ENCODE results near the gene GTF2F2. TPM values are rescaled to one million over a fixed set of nuclear protein-coding genes. Genes with fewer than 3 reads are reported as not detected.

Gene GTF2F2
- total RNA-seq, 1 experiment from 2014 or later: 40.1 TPM

DNA sequence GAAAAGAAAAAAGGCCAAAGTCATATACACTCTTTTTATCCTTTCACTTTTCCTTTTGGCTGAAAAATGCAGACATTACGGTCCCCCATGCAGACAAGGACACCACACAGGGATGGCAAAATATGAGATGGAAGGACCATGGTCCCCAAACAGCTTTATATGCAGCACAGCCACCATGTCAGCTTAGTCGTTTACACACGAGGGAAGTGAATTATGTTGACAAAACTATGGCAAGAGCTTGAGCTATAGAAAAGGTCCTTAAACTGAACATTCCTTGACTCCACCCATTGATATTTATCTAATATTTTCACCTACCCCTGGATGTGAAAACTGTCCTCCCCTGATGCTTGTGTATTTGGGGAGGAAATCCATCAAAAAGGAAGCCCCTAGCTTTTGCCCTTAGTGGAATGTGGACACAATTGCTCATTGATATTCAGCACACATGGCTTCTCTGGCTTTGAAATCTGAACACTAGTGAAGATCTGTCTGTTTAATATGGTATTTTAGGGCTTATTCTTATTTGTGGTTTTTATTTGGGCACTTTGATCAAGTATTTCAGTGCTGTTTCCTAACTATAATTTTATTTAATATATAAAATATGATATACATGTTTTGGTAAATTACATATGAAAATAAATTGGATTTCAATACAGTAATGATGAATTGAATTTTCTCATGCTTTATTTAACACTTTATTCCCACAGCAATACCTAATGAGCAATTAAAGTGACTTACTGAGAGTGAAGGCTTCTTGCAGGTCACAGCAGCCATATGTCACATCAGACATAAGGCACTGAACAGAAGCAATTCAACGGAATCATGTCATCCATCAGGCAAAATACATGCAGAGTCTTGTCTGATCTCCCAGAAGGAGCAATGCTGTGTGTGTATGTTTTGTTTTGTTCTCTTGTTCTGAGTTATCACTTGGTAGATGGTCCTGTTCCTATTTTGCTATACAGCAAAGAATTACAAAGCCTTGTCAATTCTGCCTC is 6.8 kb upstream of the GTF2F2 start:
- no peak for DNase-seq (ENCODE audit: low read depth, low spot score)
- no peak overlapping the region for H2AFZ ChIP-seq (ENCODE audit: low read depth, low read length, poor library complexity, severe bottlenecking)
- no peak overlapping the region for H3K9ac ChIP-seq (ENCODE audit: low read length)
- no peak overlapping the region for H3K4me2 ChIP-seq (ENCODE audit: low read length)
- no peak overlapping the region for H3K27ac ChIP-seq (ENCODE audit: low read depth, low read length)
- no peaks in the 10 kb centered on the region for H3K27me3 ChIP-seq (ENCODE audit: insufficient read depth, low read length)
- H3K4me3 ChIP-seq (replicated peaks in 1 of 2; ENCODE audit: low read depth in 1 of 2, low read length in 2 of 2): no peak overlapping the region
- no peak for TF ChIP-seq EGR1 (IDR thresholded peaks at IDR 0.05; ENCODE audit: low read depth)
- no peak for TF ChIP-seq SRF (IDR thresholded peaks at IDR 0.05; ENCODE audit: low read depth)
- no peak for TF ChIP-seq ZFX (IDR thresholded peaks at IDR 0.05)
- no peak for TF ChIP-seq ELF1 (IDR thresholded peaks at IDR 0.05; ENCODE audit: borderline replicate concordance, low read depth)
- TF ChIP-seq ZNF274 (IDR thresholded peaks at IDR 0.05; ENCODE audit: low read depth, low read length): no peak
- no peak for TF ChIP-seq TCF7L2 (IDR thresholded peaks at IDR 0.05; ENCODE audit: borderline replicate concordance, extremely low read depth, insufficient read depth, insufficient read length)
- TF ChIP-seq, protein P1, sequence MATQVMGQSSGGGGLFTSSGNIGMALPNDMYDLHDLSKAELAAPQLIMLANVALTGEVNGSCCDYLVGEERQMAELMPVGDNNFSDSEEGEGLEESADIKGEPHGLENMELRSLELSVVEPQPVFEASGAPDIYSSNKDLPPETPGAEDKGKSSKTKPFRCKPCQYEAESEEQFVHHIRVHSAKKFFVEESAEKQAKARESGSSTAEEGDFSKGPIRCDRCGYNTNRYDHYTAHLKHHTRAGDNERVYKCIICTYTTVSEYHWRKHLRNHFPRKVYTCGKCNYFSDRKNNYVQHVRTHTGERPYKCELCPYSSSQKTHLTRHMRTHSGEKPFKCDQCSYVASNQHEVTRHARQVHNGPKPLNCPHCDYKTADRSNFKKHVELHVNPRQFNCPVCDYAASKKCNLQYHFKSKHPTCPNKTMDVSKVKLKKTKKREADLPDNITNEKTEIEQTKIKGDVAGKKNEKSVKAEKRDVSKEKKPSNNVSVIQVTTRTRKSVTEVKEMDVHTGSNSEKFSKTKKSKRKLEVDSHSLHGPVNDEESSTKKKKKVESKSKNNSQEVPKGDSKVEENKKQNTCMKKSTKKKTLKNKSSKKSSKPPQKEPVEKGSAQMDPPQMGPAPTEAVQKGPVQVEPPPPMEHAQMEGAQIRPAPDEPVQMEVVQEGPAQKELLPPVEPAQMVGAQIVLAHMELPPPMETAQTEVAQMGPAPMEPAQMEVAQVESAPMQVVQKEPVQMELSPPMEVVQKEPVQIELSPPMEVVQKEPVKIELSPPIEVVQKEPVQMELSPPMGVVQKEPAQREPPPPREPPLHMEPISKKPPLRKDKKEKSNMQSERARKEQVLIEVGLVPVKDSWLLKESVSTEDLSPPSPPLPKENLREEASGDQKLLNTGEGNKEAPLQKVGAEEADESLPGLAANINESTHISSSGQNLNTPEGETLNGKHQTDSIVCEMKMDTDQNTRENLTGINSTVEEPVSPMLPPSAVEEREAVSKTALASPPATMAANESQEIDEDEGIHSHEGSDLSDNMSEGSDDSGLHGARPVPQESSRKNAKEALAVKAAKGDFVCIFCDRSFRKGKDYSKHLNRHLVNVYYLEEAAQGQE (IDR thresholded peaks at IDR 0.05; ENCODE audit: low read depth): no peak
- TF ChIP-seq, protein P2, sequence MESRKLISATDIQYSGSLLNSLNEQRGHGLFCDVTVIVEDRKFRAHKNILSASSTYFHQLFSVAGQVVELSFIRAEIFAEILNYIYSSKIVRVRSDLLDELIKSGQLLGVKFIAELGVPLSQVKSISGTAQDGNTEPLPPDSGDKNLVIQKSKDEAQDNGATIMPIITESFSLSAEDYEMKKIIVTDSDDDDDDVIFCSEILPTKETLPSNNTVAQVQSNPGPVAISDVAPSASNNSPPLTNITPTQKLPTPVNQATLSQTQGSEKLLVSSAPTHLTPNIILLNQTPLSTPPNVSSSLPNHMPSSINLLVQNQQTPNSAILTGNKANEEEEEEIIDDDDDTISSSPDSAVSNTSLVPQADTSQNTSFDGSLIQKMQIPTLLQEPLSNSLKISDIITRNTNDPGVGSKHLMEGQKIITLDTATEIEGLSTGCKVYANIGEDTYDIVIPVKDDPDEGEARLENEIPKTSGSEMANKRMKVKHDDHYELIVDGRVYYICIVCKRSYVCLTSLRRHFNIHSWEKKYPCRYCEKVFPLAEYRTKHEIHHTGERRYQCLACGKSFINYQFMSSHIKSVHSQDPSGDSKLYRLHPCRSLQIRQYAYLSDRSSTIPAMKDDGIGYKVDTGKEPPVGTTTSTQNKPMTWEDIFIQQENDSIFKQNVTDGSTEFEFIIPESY (IDR thresholded peaks at IDR 0.05; ENCODE audit: extremely low read depth, insufficient replicate concordance, low read length): no peak
- TF ChIP-seq JUND (IDR thresholded peaks at IDR 0.05): no peak
- TF ChIP-seq POLR2A (IDR thresholded peaks at IDR 0.05; ENCODE audit: borderline replicate concordance, extremely low read depth, insufficient read depth, insufficient read length): no peak
- no peak for TF ChIP-seq FOSL1 (IDR thresholded peaks at IDR 0.05; ENCODE audit: low read depth)
- TF ChIP-seq, protein P3, sequence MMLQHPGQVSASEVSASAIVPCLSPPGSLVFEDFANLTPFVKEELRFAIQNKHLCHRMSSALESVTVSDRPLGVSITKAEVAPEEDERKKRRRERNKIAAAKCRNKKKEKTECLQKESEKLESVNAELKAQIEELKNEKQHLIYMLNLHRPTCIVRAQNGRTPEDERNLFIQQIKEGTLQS (IDR thresholded peaks at IDR 0.05): no peak
- TF ChIP-seq YY1 (IDR thresholded peaks at IDR 0.05; ENCODE audit: extremely low read depth, insufficient replicate concordance, low read depth, low read length): no peak
- TF ChIP-seq, protein P4, sequence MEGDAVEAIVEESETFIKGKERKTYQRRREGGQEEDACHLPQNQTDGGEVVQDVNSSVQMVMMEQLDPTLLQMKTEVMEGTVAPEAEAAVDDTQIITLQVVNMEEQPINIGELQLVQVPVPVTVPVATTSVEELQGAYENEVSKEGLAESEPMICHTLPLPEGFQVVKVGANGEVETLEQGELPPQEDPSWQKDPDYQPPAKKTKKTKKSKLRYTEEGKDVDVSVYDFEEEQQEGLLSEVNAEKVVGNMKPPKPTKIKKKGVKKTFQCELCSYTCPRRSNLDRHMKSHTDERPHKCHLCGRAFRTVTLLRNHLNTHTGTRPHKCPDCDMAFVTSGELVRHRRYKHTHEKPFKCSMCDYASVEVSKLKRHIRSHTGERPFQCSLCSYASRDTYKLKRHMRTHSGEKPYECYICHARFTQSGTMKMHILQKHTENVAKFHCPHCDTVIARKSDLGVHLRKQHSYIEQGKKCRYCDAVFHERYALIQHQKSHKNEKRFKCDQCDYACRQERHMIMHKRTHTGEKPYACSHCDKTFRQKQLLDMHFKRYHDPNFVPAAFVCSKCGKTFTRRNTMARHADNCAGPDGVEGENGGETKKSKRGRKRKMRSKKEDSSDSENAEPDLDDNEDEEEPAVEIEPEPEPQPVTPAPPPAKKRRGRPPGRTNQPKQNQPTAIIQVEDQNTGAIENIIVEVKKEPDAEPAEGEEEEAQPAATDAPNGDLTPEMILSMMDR (IDR thresholded peaks at IDR 0.05 in 2 of 3, conservative IDR thresholded peaks at IDR 0.05 in 1 of 3; ENCODE audit: borderline replicate concordance in 1 of 3, insufficient read depth in 1 of 3, low read depth in 2 of 3, low read length in 2 of 3): no peak
- no peak for TF ChIP-seq SP1 (IDR thresholded peaks at IDR 0.05; ENCODE audit: low read depth)
- no peak for TF ChIP-seq POLR2AphosphoS5 (IDR thresholded peaks at IDR 0.05; ENCODE audit: low read depth, low read length)
- no peak for TF ChIP-seq EZH2 (IDR thresholded peaks at IDR 0.05)
- no peak for TF ChIP-seq CBX3 (IDR thresholded peaks at IDR 0.05; ENCODE audit: low read depth)
- ChIA-PET POLR2A (no interaction called here), RAD21 (ENCODE audit: low non-redundant PET in 1 of 2, low total read pairs in 2 of 2, uncharacterized antibody in 2 of 2, unreplicated experiment in 2 of 2) (no interaction called here), CTCF (interaction anchor here (0.7 kb wide), 1 partner anchor 12 kb away, joined by 3 read pairs; no protein-coding TSS in a partner anchor)
- no peaks in the 10 kb centered on the region for H3K9me3 ChIP-seq (ENCODE audit: control insufficient read depth in 1 of 2, insufficient read depth in 1 of 2, low read depth in 1 of 2, low read length in 2 of 2)
- H4K20me1 ChIP-seq (ENCODE audit: insufficient read depth): no peaks in the 10 kb centered on the region
- no peaks in the 10 kb centered on the region for H3K36me3 ChIP-seq (ENCODE audit: control insufficient read depth in 1 of 2, insufficient read depth in 2 of 2, low read length in 2 of 2)
- BruUV-seq (replicated peaks): no TSS peak
- intact Hi-C loops (cut with micrococcal nuclease): no loop called here
- H3K4me1 ChIP-seq (ENCODE audit: control insufficient read depth in 1 of 2, insufficient read depth in 2 of 2, low read length in 2 of 2): no peaks in the 10 kb centered on the region
- H3K79me2 ChIP-seq (ENCODE audit: insufficient read depth, low read length): no peaks in the 10 kb centered on the region
- ATAC-seq: no peak
- no peaks in the 10 kb centered on the region for H3K9me2 ChIP-seq (ENCODE audit: insufficient read depth)

Measured in HCT116 (cell line).